ENCODE results near the gene KRT72. TPM values are rescaled to one million over a fixed set of nuclear protein-coding genes. Genes with fewer than 3 reads are reported as not detected.

The KRT72 gene
- total RNA-seq, 2 experiments from 2014 or later = 0.16 to 0.32 TPM

DNA sequence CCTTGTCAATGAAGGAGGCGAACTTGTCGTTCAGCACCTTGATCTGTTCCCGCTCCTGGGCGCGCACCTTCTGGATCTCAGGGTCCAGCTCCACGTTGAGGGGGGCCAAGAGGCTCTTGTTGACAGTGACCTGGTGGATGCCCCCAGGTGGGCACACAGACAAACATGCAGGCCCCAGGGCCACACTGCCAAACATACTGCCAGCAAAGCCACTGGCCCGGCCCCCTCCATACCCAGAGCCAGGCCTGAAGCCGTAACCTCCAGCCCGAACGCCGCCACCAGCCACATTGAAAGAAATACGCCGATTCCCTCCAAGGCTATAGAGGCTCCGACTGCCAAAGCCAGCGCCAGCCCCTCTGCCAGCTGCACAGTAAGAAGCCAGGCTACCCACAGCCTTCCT is 28.0 kb downstream of the KRT72 start:
- Mint-ChIP-seq H3K27ac (no peak overlapping the region), H3K4me1 (ENCODE audit: low read depth) (no peaks in the 10 kb centered on the region), H3K9me3 (no peaks in the 10 kb centered on the region), H3K27me3 (peaks cover 8% of the 10 kb centered on the region), H3K36me3 (ENCODE audit: low read depth) (no peaks in the 10 kb centered on the region), H3K4me3 (no peak overlapping the region)
- TF ChIP-seq CTCF (IDR thresholded peaks at IDR 0.05) = no peak
- ChIA-PET CTCF (interaction anchor here (1.2 to 17.8 kb wide), 2 partner anchors 9 to 304 kb away, joined by 7 to 325 read pairs; no protein-coding TSS in a partner anchor), POLR2A (interaction anchor here (1.1 kb wide), 1 partner anchor 48 kb away, joined by 3 read pairs; no protein-coding TSS in a partner anchor)
- intact Hi-C loops (cut with micrococcal nuclease) = no loop called here
- no peak for DNase-seq
- no peak for ATAC-seq

- CTCF ChIA-PET = interaction anchor here (1.2 to 3.3 kb wide), 2 partner anchors 12 to 310 kb away, joined by 3 to 11 read pairs; no protein-coding TSS in a partner anchor
- no peaks in the 10 kb centered on the region for H3K36me3 Mint-ChIP-seq (ENCODE audit: low read depth)
- TF ChIP-seq CTCF (IDR thresholded peaks at IDR 0.05) = no peak
- peaks cover 3% of the 10 kb centered on the region for H3K4me1 Mint-ChIP-seq (ENCODE audit: low read depth)
- H3K27ac Mint-ChIP-seq = no peak overlapping the region
- H3K9me3 Mint-ChIP-seq = no peaks in the 10 kb centered on the region
- no peak for DNase-seq
- ATAC-seq = no peak
- peaks cover 10% of the 10 kb centered on the region for H3K27me3 Mint-ChIP-seq
- POLR2A ChIA-PET = no interaction called here
- H3K4me3 Mint-ChIP-seq = no peak overlapping the region
- intact Hi-C loops (cut with micrococcal nuclease) = no loop called here
Observed at GRCh38 chr12:52570511-52570910, 30.8 kb downstream of the KRT72 start.

- TF ChIP-seq CTCF (IDR thresholded peaks at IDR 0.05) = no peak
- CTCF ChIA-PET = interaction anchor here (0.8 to 2.1 kb wide), 3 partner anchors 13 to 413 kb away, joined by 3 to 7 read pairs (median 3); no protein-coding TSS in a partner anchor
- H3K27me3 Mint-ChIP-seq = peaks cover 17% of the 10 kb centered on the region
- DNase-seq (no peak), ATAC-seq (no peak)
- no peak overlapping the region for H3K4me3 Mint-ChIP-seq
- no peaks in the 10 kb centered on the region for H3K36me3 Mint-ChIP-seq (ENCODE audit: low read depth)
- H3K9me3 Mint-ChIP-seq = no peaks in the 10 kb centered on the region
- intact Hi-C loops (cut with micrococcal nuclease) = no loop called here
- POLR2A ChIA-PET = no interaction called here
- H3K4me1 Mint-ChIP-seq (ENCODE audit: low read depth) = peaks cover 3% of the 10 kb centered on the region
- H3K27ac Mint-ChIP-seq = no peak overlapping the region
Observed at GRCh38 chr12:52568111-52568510, 33.2 kb downstream of the KRT72 start.

DNA sequence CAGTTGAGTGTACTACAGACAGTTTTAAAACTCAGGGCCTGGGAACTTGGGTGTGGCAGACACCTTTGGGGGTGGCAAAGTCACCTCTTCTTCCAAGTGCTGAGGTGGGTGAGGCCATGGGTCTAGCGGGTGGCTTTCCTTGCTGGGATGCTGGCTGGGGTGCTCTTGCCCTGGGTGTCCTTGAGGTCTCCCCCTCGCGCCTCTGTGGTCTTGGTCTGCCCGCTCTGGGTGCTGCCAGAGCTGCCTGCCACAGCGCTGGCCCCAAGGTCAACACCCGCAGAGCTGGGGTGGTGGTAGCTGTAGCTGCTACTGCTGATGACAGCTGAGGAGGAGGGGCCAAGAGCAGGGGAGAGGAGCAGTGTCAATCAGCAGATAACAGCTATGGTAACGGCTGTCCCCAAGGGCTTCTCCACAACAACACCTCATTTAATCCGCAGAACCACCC is 34.4 kb downstream of the KRT72 start:
- intact Hi-C loops (cut with micrococcal nuclease) = no loop called here
- ATAC-seq (peak; percentile 69), DNase-seq (peak; percentile 16)
- ChIA-PET POLR2A (no interaction called here), CTCF (interaction anchor here (0.9 to 2.1 kb wide), 4 partner anchors 16 to 317 kb away, joined by 4 to 8 read pairs (median 6); no protein-coding TSS in a partner anchor)
- no peaks in the 10 kb centered on the region for H3K36me3 Mint-ChIP-seq (ENCODE audit: low read depth)
- H3K9me3 Mint-ChIP-seq = no peaks in the 10 kb centered on the region
- H3K4me3 Mint-ChIP-seq = no peak overlapping the region
- no peak for TF ChIP-seq CTCF (IDR thresholded peaks at IDR 0.05)
- H3K4me1 Mint-ChIP-seq (ENCODE audit: low read depth) = peaks cover 3% of the 10 kb centered on the region
- H3K27me3 Mint-ChIP-seq = peaks cover 12% of the 10 kb centered on the region
- no peak overlapping the region for H3K27ac Mint-ChIP-seq

GRCh38 chr12:52564582-52564981 is 36.7 kb downstream of the KRT72 start:
- Mint-ChIP-seq H3K27ac (no peak overlapping the region), H3K4me3 (no peak overlapping the region), H3K4me1 (ENCODE audit: low read depth) (peaks cover 3% of the 10 kb centered on the region), H3K9me3 (no peaks in the 10 kb centered on the region), H3K36me3 (ENCODE audit: low read depth) (no peaks in the 10 kb centered on the region), H3K27me3 (peaks cover 9% of the 10 kb centered on the region)
- CTCF ChIA-PET = interaction anchor here (1.0 to 1.1 kb wide), 2 partner anchors 10 to 19 kb away, joined by 3 to 4 read pairs; no protein-coding TSS in a partner anchor
- no peak for DNase-seq
- no peak for ATAC-seq
- intact Hi-C loops (cut with micrococcal nuclease) = no loop called here
- TF ChIP-seq CTCF (IDR thresholded peaks at IDR 0.05) = no peak
- POLR2A ChIA-PET = no interaction called here

Measured in activated CD8-positive, alpha-beta T cell treated with anti-CD3 and anti-CD28 coated beads for 36 hours (primary cell).